Panc1 (cell line): ENCODE measurements around the gene RASA3. TPM values are rescaled to one million over a fixed set of nuclear protein-coding genes. Genes with fewer than 3 reads are reported as not detected.

ENCODE experiments used
- ATAC-seq: fragments of 200-7000 bp; cut with Tn5 transposase; 2 replicates; pipeline ENCODE4 v1.9.1; 2020; ENCODE audit warnings: mild to moderate bottlenecking, moderate library complexity
- BruUV-seq: library from RNA; stranded (reverse); fragments of 400-500 nt; replicated peaks from 2 replicates; lab custom pipeline; 2021; lab: Mats Ljungman, UMichigan
- CTCF ChIA-PET: fragments of 300-600 bp; sonication (Branson Sonifier 250); formaldehyde crosslinking; loops from one replicate; lab custom pipeline; 2022; ENCODE audit warnings: antibody characterized with exemption; lab: Charles Lee
- POLR2A ChIA-PET: fragments of 300-600 bp; sonication (Branson Sonifier 250); formaldehyde crosslinking; loops from one replicate; lab custom pipeline; 2022; ENCODE audit warnings: antibody characterized with exemption; lab: Charles Lee
- DNase-seq: peaks from one replicate; pipeline ENCODE4 v3.0.0-alpha.2; 2010; ENCODE audit warnings: low read depth, low spot score
- H3K27ac ChIP-seq: 2 replicates; pipeline ENCODE4 v1.5.1; 2011; ENCODE audit warnings: mild to moderate bottlenecking, low read length, inconsistent platforms
- H3K27me3 ChIP-seq: fragments of 200-500 bp; sonication (Bioruptor generic); 2 replicates; pipeline ENCODE4 v1.6.0; 2014; ENCODE audit warnings: low read length, inconsistent platforms; ENCODE audit not compliant: control insufficient read depth, insufficient read depth
- H3K36me3 ChIP-seq: fragments of 200-500 bp; sonication (Bioruptor generic); 2 replicates; pipeline ENCODE4 v1.5.1; 2014; ENCODE audit warnings: inconsistent platforms, mild to moderate bottlenecking, low read length, moderate library complexity; ENCODE audit not compliant: control insufficient read depth, insufficient read depth
- H3K4me1 ChIP-seq: 2 replicates; pipeline ENCODE4 v1.5.1; 2011; ENCODE audit warnings: inconsistent platforms, mild to moderate bottlenecking, low read length, moderate library complexity; ENCODE audit not compliant: control insufficient read depth, insufficient read depth
- H3K4me3 ChIP-seq, 2 experiments: 2 replicates each; pipeline ENCODE4 v1.5.1; 2011 to 2012; ENCODE audit warnings: low read depth in 2 of 2, low read length in 2 of 2, mild to moderate bottlenecking in 2 of 2, inconsistent platforms in 1 of 2, moderate library complexity in 1 of 2
- H3K9me3 ChIP-seq: fragments of 200-500 bp; sonication (Bioruptor generic); 2 replicates; pipeline ENCODE4 v1.5.1; 2014; ENCODE audit warnings: low read depth, mild to moderate bottlenecking, inconsistent platforms, low read length, moderate library complexity; ENCODE audit not compliant: control insufficient read depth, insufficient read depth
- POLR2AphosphoS5 ChIP-seq: IDR thresholded peaks from 2 replicates; pipeline ENCODE4 v1.6.1; 2012; ENCODE audit warnings: mild to moderate bottlenecking, low read depth, low read length, moderate library complexity
- SIN3A ChIP-seq: IDR thresholded peaks from 2 replicates; pipeline ENCODE4 v1.6.1; 2012; ENCODE audit warnings: low read depth, mild to moderate bottlenecking, low read length, moderate library complexity, borderline replicate concordance; ENCODE audit not compliant: insufficient read depth
- TCF7L2 ChIP-seq: IDR thresholded peaks from 2 replicates; pipeline ENCODE4 v1.6.1; 2011; ENCODE audit warnings: mild to moderate bottlenecking, low read depth, low read length, inconsistent platforms
- in situ Hi-C: cut with HindIII; loops from 2 replicates; pipeline ENCODE4 v1.10.0; 2016; ENCODE audit warnings: low sequenced_read_pairs, low pct_unique_long_range_greater_than_20kb
- intact Hi-C: fragments of 100-400 bp; cut with micrococcal nuclease; formaldehyde crosslinking; loops from one replicate; pipeline ENCODE4 v1.10.0; 2022; ENCODE audit not compliant: unreplicated experiment
- total RNA-seq: library from RNA; stranded (reverse); gene quantifications from one replicate; pipeline ENCODE4 v1.2.1, GENCODE V29; 2021; ENCODE audit not compliant: unreplicated experiment
- TF ChIP-seq, protein P1 (sequence below), 2 experiments: IDR thresholded peaks; 2 replicates each; pipeline ENCODE4 v1.6.1; 2011 to 2012; ENCODE audit warnings: low read depth in 2 of 2, control low read depth in 1 of 2, low read length in 1 of 2, mild to moderate bottlenecking in 1 of 2, moderate library complexity in 1 of 2; ENCODE audit not compliant: insufficient read depth in 1 of 2
- TF ChIP-seq, protein P2 (sequence below): fragments of 450-650 bp; IDR thresholded peaks from 2 replicates; pipeline ENCODE4 v1.5.1; 2017; ENCODE audit warnings: mild to moderate bottlenecking

The RASA3 gene
- total RNA-seq, 1 experiment from 2014 or later, result 33.7 TPM

DNA sequence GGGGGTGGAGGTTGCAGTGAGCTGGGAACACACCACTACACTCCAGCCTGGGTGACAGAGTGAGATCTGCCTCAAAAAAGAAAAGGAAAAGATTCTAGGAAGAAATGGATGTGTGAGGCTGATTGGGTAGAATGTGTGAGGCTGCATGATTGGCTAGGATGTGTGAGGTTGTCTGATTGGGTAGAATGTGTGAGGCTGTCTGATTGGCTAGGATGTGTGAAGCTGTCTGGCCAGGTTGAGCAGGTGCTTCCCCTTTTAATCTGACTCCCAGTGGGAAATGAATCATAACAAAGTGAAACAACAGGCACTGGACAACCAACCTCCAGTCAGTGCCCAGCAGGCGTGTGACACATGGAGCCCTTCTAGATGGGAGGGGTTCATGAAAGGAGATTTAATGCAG is 173.2 kb downstream of the RASA3 start:
- TF ChIP-seq, protein P1, sequence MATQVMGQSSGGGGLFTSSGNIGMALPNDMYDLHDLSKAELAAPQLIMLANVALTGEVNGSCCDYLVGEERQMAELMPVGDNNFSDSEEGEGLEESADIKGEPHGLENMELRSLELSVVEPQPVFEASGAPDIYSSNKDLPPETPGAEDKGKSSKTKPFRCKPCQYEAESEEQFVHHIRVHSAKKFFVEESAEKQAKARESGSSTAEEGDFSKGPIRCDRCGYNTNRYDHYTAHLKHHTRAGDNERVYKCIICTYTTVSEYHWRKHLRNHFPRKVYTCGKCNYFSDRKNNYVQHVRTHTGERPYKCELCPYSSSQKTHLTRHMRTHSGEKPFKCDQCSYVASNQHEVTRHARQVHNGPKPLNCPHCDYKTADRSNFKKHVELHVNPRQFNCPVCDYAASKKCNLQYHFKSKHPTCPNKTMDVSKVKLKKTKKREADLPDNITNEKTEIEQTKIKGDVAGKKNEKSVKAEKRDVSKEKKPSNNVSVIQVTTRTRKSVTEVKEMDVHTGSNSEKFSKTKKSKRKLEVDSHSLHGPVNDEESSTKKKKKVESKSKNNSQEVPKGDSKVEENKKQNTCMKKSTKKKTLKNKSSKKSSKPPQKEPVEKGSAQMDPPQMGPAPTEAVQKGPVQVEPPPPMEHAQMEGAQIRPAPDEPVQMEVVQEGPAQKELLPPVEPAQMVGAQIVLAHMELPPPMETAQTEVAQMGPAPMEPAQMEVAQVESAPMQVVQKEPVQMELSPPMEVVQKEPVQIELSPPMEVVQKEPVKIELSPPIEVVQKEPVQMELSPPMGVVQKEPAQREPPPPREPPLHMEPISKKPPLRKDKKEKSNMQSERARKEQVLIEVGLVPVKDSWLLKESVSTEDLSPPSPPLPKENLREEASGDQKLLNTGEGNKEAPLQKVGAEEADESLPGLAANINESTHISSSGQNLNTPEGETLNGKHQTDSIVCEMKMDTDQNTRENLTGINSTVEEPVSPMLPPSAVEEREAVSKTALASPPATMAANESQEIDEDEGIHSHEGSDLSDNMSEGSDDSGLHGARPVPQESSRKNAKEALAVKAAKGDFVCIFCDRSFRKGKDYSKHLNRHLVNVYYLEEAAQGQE (IDR thresholded peaks at IDR 0.05; ENCODE audit: insufficient read depth in 1 of 2, low read depth in 2 of 2, low read length in 1 of 2), result no peak
- no peak for TF ChIP-seq TCF7L2
- no peak for TF ChIP-seq POLR2AphosphoS5
- no peak for TF ChIP-seq SIN3A
- TF ChIP-seq, protein P2, sequence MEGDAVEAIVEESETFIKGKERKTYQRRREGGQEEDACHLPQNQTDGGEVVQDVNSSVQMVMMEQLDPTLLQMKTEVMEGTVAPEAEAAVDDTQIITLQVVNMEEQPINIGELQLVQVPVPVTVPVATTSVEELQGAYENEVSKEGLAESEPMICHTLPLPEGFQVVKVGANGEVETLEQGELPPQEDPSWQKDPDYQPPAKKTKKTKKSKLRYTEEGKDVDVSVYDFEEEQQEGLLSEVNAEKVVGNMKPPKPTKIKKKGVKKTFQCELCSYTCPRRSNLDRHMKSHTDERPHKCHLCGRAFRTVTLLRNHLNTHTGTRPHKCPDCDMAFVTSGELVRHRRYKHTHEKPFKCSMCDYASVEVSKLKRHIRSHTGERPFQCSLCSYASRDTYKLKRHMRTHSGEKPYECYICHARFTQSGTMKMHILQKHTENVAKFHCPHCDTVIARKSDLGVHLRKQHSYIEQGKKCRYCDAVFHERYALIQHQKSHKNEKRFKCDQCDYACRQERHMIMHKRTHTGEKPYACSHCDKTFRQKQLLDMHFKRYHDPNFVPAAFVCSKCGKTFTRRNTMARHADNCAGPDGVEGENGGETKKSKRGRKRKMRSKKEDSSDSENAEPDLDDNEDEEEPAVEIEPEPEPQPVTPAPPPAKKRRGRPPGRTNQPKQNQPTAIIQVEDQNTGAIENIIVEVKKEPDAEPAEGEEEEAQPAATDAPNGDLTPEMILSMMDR, result no peak
- H3K27me3 ChIP-seq, result no peaks in the 10 kb centered on the region
- in situ Hi-C loops, result no loop called here
- ChIA-PET CTCF (no interaction called here), POLR2A (no interaction called here)
- 0 out of 2 replicates have a peak, but pooled peaks have one; percentile 35 for ATAC-seq
- no peak overlapping the region for H3K27ac ChIP-seq
- DNase-seq, result no peak
- intact Hi-C loops, result no loop called here
- no peak overlapping the region for H3K4me3 ChIP-seq
- no peaks in the 10 kb centered on the region for H3K9me3 ChIP-seq
- no TSS peak for BruUV-seq
- H3K4me1 ChIP-seq, result no peaks in the 10 kb centered on the region
- H3K36me3 ChIP-seq, result no peaks in the 10 kb centered on the region

DNA sequence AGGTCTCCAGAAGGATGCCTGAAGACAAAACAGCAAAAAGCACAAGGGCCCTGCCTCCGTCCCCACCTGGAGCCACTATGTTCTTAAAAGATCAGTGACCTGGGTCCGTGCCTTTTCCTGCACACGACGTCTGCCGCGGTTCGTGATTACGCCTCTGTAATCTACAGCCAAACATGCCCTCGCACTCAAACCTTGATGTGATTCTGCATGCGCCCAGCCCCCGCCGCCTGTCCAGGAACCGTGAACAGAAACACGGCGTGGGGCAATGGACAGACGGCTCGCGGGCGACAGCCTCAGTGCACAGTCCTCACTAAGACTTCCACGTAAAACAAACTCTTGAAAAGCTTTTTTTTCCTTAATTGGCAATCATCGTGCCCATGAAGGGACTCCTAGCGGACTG is 174.1 kb downstream of the RASA3 start:
- Histone ChIP-seq H3K4me3 (no peak overlapping the region), H3K4me1 (no peaks in the 10 kb centered on the region), H3K27me3 (no peaks in the 10 kb centered on the region), H3K9me3 (no peaks in the 10 kb centered on the region), H3K36me3 (no peaks in the 10 kb centered on the region), H3K27ac (no peak overlapping the region)
- TF ChIP-seq SIN3A (no peak), POLR2AphosphoS5 (no peak), TCF7L2 (no peak)
- TF ChIP-seq, protein P2, result no peak
- TF ChIP-seq, protein P1 (IDR thresholded peaks at IDR 0.05; ENCODE audit: insufficient read depth in 1 of 2, low read depth in 2 of 2, low read length in 1 of 2), result no peak
- ATAC-seq (no peak), DNase-seq (no peak)
- ChIA-PET POLR2A (no interaction called here), CTCF (no interaction called here)
- BruUV-seq, result no TSS peak
- in situ Hi-C loops (no loop called here), intact Hi-C loops (no loop called here)
